Liver (tissue), 9 donors: Measurements from ENCODE around the gene NACAD. TPM values are rescaled to one million over a fixed set of nuclear protein-coding genes. Genes with fewer than 3 reads are reported as not detected.

Experiments
- DNase-seq: peaks from one replicate; pipeline ENCODE4 v3.0.0-alpha.2; 2017; ENCODE audit warnings: low spot score
- H3K27ac ChIP-seq, 2 donors: one replicate each; pipeline ENCODE4 v1.7.0; 2013; ENCODE audit warnings: inconsistent platforms in 2 of 2, low read length in 2 of 2, control low read depth in 1 of 2, low read depth in 1 of 2, mild to moderate bottlenecking in 1 of 2
- H3K27me3 ChIP-seq, 4 donors: one replicate each; pipeline versions ENCODE4 v1.6.1 to v1.7.0; 2013; ENCODE audit warnings: low read length in 3 of 4, inconsistent platforms in 1 of 4, mild to moderate bottlenecking in 1 of 4, moderate library complexity in 1 of 4; ENCODE audit not compliant: control insufficient read depth in 4 of 4, insufficient read depth in 4 of 4
- H3K36me3 ChIP-seq, 4 donors: one replicate each; pipeline versions ENCODE4 v1.6.1 to v1.7.0; 2013; ENCODE audit warnings: low read length in 3 of 4, mild to moderate bottlenecking in 3 of 4, low read depth in 1 of 4, moderate library complexity in 1 of 4; ENCODE audit not compliant: control insufficient read depth in 4 of 4, insufficient read depth in 3 of 4
- H3K4me1 ChIP-seq, 4 donors: one replicate each; pipeline versions ENCODE4 v1.6.1 to v1.7.0; 2013; ENCODE audit warnings: low read length in 3 of 4, mild to moderate bottlenecking in 3 of 4, moderate library complexity in 1 of 4; ENCODE audit not compliant: control insufficient read depth in 4 of 4, insufficient read depth in 4 of 4
- H3K4me3 ChIP-seq, 3 donors: one replicate each; pipeline versions ENCODE4 v1.6.1 to v1.7.0; 2013; ENCODE audit warnings: low read length in 3 of 3, control low read depth in 1 of 3, low read depth in 1 of 3, mild to moderate bottlenecking in 1 of 3
- H3K9ac ChIP-seq, 2 donors: one replicate each; pipeline ENCODE4 v1.7.0; 2013; ENCODE audit warnings: low read length in 2 of 2, mild to moderate bottlenecking in 2 of 2, moderate library complexity in 2 of 2, control low read depth in 1 of 2, low read depth in 1 of 2
- H3K9me3 ChIP-seq, 4 donors: one replicate each; pipeline versions ENCODE4 v1.6.1 to v1.7.0; 2013; ENCODE audit warnings: low read length in 3 of 4; ENCODE audit not compliant: control insufficient read depth in 4 of 4
- EGR1 ChIP-seq, 2 donors: IDR thresholded peaks; 2 replicates each; pipeline ENCODE4 v1.6.1; 2016 to 2018; ENCODE audit warnings: antibody characterized with exemption in 2 of 2, low read depth in 2 of 2
- FOXA1 ChIP-seq: IDR thresholded peaks from 2 replicates; pipeline ENCODE4 v1.6.1; 2016; ENCODE audit warnings: antibody characterized with exemption
- GABPA ChIP-seq, 2 donors: IDR thresholded peaks in 1 of 2; conservative IDR thresholded peaks in 1 of 2; 2 replicates each; pipeline ENCODE4 v1.6.1; 2016; ENCODE audit warnings: antibody characterized with exemption in 2 of 2, mild to moderate bottlenecking in 1 of 2, moderate library complexity in 1 of 2
- HNF4A ChIP-seq, 2 donors: conservative IDR thresholded peaks; 2 replicates each; pipeline ENCODE4 v1.6.1; 2016; ENCODE audit warnings: antibody characterized with exemption in 2 of 2, mild to moderate bottlenecking in 2 of 2
- HNF4G ChIP-seq: IDR thresholded peaks from 2 replicates; pipeline ENCODE4 v1.6.1; 2016; ENCODE audit warnings: antibody characterized with exemption
- JUND ChIP-seq, 2 donors: IDR thresholded peaks; 2 replicates each; pipeline ENCODE4 v1.6.1; 2016; ENCODE audit warnings: antibody characterized with exemption in 2 of 2
- NR2F2 ChIP-seq: IDR thresholded peaks from 2 replicates; pipeline ENCODE4 v1.6.1; 2016; ENCODE audit warnings: antibody characterized with exemption
- RAD21 ChIP-seq, 2 donors: IDR thresholded peaks; 2 replicates each; pipeline ENCODE4 v1.6.1; 2016; ENCODE audit warnings: antibody characterized with exemption in 2 of 2, mild to moderate bottlenecking in 2 of 2
- RXRA ChIP-seq, 2 donors: IDR thresholded peaks; 2 replicates each; pipeline ENCODE4 v1.6.1; 2017 to 2018; ENCODE audit warnings: antibody characterized with exemption in 2 of 2, mild to moderate bottlenecking in 1 of 2
- SP1 ChIP-seq: IDR thresholded peaks from 2 replicates; pipeline ENCODE4 v1.6.1; 2018; ENCODE audit warnings: antibody characterized with exemption, mild to moderate bottlenecking
- TAF1 ChIP-seq: conservative IDR thresholded peaks from 2 replicates; pipeline ENCODE4 v1.6.1; 2016; ENCODE audit warnings: antibody characterized with exemption, mild to moderate bottlenecking
- YY1 ChIP-seq: IDR thresholded peaks from 2 replicates; pipeline ENCODE4 v1.6.1; 2016; ENCODE audit warnings: antibody characterized with exemption, mild to moderate bottlenecking
- WGBS: extraction: QIAGEN DNeasy Blood & Tissue Kit; methylation state at CpG from one replicate; pipeline ENCODE4 v1.1.7; 2013; 5-methylcytosine and 5-hydroxymethylcytosine counted together
- polyA plus RNA-seq, 2 donors: library from polyadenylated mRNA; stranded (reverse) in 1 of 2; unstranded in 1 of 2; fragments of 200-250 nt in 1 of 2; fragments of >200 nt in 1 of 2; fragmentation: Nextera tagmentation in 1 of 2; extraction: Ambion mirVana in 1 of 2; gene quantifications; one replicate each; pipeline versions ENCODE4 v1.2.1 to v1.2.3, GENCODE V29; 2013 to 2015
- total RNA-seq, 2 donors: library from RNA; depleted of rRNA; stranded (reverse); fragments of >200 nt; gene quantifications; one replicate each; pipeline ENCODE4 v1.2.3, GENCODE V29; 2014
- TF ChIP-seq, protein P1 (sequence below): fragments of 150-350 bp; IDR thresholded peaks from 2 replicates; pipeline ENCODE4 v1.5.1; 2017; ENCODE audit warnings: improper control_type of control experiment, low read depth, low read length; ENCODE audit not compliant: missing input control
- TF ChIP-seq, protein P2 (sequence below): IDR thresholded peaks from 2 replicates; pipeline ENCODE4 v1.6.1; 2016; ENCODE audit warnings: antibody characterized with exemption, mild to moderate bottlenecking
- TF ChIP-seq, protein P3 (sequence below): IDR thresholded peaks from 2 replicates; pipeline ENCODE4 v1.6.1; 2016; ENCODE audit warnings: antibody characterized with exemption
- TF ChIP-seq, protein P4 (sequence below): IDR thresholded peaks from 2 replicates; pipeline ENCODE4 v1.6.1; 2016; ENCODE audit warnings: antibody characterized with exemption
- TF ChIP-seq, protein P5 (sequence below): IDR thresholded peaks from 2 replicates; pipeline ENCODE4 v1.6.1; 2016; ENCODE audit warnings: antibody characterized with exemption
- donor health status: healthy.
- donor health status: healthy.
- donor health status: healthy.
- donor health status: healthy.
- donor health status: healthy.

Gene NACAD
- total and polyA plus RNA-seq, 4 donors: 0.03 to 0.14 (median 0.09) TPM

GRCh38 chr7:45073031-45073785 lies 15.6 kb downstream of the NACAD start:
- Histone ChIP-seq H3K4me1 (no peaks in the 10 kb centered on the region), H3K27ac (no peak overlapping the region), H3K27me3 (no peaks in the 10 kb centered on the region), H3K9me3 (no peaks in the 10 kb centered on the region), H3K4me3 (no peak overlapping the region), H3K36me3 (peaks cover 19 to 84% (median 59%) of the 10 kb centered on the region in 4 donors), H3K9ac (no peak overlapping the region)
- no peak for TF ChIP-seq EGR1 (IDR thresholded peaks at IDR 0.05; ENCODE audit: low read depth in 2 of 2)
- TF ChIP-seq HNF4G: no peak
- no peak for TF ChIP-seq RAD21 (IDR thresholded peaks at IDR 0.05)
- no peak for TF ChIP-seq NR2F2
- no peak for TF ChIP-seq HNF4A (conservative IDR thresholded peaks at IDR 0.05)
- TF ChIP-seq, protein P1, sequence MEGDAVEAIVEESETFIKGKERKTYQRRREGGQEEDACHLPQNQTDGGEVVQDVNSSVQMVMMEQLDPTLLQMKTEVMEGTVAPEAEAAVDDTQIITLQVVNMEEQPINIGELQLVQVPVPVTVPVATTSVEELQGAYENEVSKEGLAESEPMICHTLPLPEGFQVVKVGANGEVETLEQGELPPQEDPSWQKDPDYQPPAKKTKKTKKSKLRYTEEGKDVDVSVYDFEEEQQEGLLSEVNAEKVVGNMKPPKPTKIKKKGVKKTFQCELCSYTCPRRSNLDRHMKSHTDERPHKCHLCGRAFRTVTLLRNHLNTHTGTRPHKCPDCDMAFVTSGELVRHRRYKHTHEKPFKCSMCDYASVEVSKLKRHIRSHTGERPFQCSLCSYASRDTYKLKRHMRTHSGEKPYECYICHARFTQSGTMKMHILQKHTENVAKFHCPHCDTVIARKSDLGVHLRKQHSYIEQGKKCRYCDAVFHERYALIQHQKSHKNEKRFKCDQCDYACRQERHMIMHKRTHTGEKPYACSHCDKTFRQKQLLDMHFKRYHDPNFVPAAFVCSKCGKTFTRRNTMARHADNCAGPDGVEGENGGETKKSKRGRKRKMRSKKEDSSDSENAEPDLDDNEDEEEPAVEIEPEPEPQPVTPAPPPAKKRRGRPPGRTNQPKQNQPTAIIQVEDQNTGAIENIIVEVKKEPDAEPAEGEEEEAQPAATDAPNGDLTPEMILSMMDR: no peak
- no peak for TF ChIP-seq TAF1
- TF ChIP-seq FOXA1: no peak
- TF ChIP-seq, protein P2, sequence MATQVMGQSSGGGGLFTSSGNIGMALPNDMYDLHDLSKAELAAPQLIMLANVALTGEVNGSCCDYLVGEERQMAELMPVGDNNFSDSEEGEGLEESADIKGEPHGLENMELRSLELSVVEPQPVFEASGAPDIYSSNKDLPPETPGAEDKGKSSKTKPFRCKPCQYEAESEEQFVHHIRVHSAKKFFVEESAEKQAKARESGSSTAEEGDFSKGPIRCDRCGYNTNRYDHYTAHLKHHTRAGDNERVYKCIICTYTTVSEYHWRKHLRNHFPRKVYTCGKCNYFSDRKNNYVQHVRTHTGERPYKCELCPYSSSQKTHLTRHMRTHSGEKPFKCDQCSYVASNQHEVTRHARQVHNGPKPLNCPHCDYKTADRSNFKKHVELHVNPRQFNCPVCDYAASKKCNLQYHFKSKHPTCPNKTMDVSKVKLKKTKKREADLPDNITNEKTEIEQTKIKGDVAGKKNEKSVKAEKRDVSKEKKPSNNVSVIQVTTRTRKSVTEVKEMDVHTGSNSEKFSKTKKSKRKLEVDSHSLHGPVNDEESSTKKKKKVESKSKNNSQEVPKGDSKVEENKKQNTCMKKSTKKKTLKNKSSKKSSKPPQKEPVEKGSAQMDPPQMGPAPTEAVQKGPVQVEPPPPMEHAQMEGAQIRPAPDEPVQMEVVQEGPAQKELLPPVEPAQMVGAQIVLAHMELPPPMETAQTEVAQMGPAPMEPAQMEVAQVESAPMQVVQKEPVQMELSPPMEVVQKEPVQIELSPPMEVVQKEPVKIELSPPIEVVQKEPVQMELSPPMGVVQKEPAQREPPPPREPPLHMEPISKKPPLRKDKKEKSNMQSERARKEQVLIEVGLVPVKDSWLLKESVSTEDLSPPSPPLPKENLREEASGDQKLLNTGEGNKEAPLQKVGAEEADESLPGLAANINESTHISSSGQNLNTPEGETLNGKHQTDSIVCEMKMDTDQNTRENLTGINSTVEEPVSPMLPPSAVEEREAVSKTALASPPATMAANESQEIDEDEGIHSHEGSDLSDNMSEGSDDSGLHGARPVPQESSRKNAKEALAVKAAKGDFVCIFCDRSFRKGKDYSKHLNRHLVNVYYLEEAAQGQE: no peak
- TF ChIP-seq, protein P3, sequence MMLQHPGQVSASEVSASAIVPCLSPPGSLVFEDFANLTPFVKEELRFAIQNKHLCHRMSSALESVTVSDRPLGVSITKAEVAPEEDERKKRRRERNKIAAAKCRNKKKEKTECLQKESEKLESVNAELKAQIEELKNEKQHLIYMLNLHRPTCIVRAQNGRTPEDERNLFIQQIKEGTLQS: no peak
- TF ChIP-seq, protein P4, sequence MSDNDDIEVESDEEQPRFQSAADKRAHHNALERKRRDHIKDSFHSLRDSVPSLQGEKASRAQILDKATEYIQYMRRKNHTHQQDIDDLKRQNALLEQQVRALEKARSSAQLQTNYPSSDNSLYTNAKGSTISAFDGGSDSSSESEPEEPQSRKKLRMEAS: no peak
- TF ChIP-seq, protein P5, sequence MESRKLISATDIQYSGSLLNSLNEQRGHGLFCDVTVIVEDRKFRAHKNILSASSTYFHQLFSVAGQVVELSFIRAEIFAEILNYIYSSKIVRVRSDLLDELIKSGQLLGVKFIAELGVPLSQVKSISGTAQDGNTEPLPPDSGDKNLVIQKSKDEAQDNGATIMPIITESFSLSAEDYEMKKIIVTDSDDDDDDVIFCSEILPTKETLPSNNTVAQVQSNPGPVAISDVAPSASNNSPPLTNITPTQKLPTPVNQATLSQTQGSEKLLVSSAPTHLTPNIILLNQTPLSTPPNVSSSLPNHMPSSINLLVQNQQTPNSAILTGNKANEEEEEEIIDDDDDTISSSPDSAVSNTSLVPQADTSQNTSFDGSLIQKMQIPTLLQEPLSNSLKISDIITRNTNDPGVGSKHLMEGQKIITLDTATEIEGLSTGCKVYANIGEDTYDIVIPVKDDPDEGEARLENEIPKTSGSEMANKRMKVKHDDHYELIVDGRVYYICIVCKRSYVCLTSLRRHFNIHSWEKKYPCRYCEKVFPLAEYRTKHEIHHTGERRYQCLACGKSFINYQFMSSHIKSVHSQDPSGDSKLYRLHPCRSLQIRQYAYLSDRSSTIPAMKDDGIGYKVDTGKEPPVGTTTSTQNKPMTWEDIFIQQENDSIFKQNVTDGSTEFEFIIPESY: no peak
- TF ChIP-seq RXRA (IDR thresholded peaks at IDR 0.05): no peak
- TF ChIP-seq JUND (IDR thresholded peaks at IDR 0.05): no peak
- TF ChIP-seq YY1: no peak
- no peak for TF ChIP-seq SP1
- no peak for TF ChIP-seq GABPA (IDR thresholded peaks at IDR 0.05 in 1 of 2, conservative IDR thresholded peaks at IDR 0.05 in 1 of 2)
- no peak for DNase-seq
- WGBS: 91% methylated on average over 17 of the region's 17 CpGs
